Measurements from ENCODE around the gene GNG8. TPM values are rescaled to one million over a fixed set of nuclear protein-coding genes. Genes with fewer than 3 reads are reported as not detected.
A peak's percentile ranks its signal among the peaks of the same experiment; 100 is the strongest.

GNG8 gene
- total and polyA plus RNA-seq, 2 of the 13 experiments (the other 11 are each of a cell fraction or from before 2014, with no cell fraction given): not detected

DNA sequence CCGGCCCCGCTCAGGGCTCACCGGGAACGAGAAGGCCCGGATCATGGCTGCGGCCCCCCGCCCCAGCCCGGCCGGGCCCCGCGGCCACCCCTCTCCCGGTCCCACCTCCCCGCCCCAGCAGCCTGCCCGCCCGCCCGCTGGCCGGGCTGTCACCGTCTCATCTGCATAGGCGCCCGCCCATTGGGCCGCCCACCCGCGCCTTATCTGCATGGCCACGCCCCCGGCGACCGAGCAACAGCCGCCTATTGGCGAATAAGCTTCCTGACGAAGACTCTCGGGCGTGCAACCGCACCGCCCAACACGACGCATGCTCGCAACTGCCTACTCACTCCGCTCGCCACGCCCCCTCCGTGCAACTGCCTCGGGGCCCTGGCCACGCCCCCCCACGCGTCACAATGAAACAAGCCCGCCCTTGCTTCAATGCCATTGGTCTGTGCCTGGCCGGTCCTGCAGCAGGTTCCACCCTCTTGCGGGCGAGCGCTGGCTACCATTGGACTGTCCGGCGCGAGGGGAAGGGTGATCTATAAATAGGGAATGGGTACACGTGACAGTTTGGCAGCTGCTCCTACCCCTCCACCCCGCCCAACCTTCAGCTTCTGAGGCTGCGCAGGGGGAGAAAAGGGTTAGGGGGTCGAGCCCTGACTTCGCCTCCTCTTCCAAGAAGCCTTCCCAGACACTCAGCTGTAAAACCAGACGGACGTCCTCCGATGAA is 25.2 kb upstream of the GNG8 start, which contains the start of gene DACT3 (continued):
- TF ChIP-seq, protein P1, sequence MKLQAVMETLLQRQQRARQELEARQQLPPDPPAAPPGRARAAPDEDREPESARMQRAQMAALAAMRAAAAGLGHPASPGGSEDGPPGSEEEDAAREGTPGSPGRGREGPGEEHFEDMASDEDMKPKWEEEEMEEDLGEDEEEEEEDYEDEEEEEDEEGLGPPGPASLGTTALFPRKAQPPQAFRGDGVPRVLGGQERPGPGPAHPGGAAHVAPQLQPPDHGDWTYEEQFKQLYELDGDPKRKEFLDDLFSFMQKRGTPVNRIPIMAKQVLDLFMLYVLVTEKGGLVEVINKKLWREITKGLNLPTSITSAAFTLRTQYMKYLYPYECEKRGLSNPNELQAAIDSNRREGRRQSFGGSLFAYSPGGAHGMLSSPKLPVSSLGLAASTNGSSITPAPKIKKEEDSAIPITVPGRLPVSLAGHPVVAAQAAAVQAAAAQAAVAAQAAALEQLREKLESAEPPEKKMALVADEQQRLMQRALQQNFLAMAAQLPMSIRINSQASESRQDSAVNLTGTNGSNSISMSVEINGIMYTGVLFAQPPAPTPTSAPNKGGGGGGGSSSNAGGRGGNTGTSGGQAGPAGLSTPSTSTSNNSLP (IDR thresholded peaks at IDR 0.05; ENCODE audit: low read depth, low read length): 0 out of 2 replicates have a peak, but pooled peaks have one; percentile 17
- TF ChIP-seq DR1 (CRISPR knock-in tag; IDR thresholded peaks at IDR 0.05) (peak; percentile 83), KLF11 (CRISPR knock-in tag; IDR thresholded peaks at IDR 0.05) (0 out of 2 replicates have a peak, but pooled peaks have one; percentile 52), ZMYM4 (CRISPR knock-in tag; IDR thresholded peaks at IDR 0.05) (peak; percentile 52; the same call in 1 of the 2 replicates), GABPB1 (CRISPR knock-in tag; IDR thresholded peaks at IDR 0.05) (peak; percentile 33; the same call in 1 of the 2 replicates), ZNF607 (CRISPR knock-in tag; IDR thresholded peaks at IDR 0.05; ENCODE audit: borderline replicate concordance) (no peak), NFYB (CRISPR knock-in tag; IDR thresholded peaks at IDR 0.05) (peak; percentile 81), FOXA3 (CRISPR knock-in tag; IDR thresholded peaks at IDR 0.05) (peak; percentile 66), ZBTB8A (CRISPR knock-in tag; IDR thresholded peaks at IDR 0.05; ENCODE audit: borderline replicate concordance, low read depth) (no peak), MXI1 (IDR thresholded peaks at IDR 0.05; ENCODE audit: borderline replicate concordance, low read depth, low read length) (peak; percentile 87; the same call in 1 of the 3 replicates), KLF9 (CRISPR knock-in tag; IDR thresholded peaks at IDR 0.05; ENCODE audit: low read depth) (peak; percentile 92), SP5 (CRISPR knock-in tag; IDR thresholded peaks at IDR 0.05; ENCODE audit: borderline replicate concordance, low read depth) (peak; percentile 51; the same call in 1 of the 2 replicates), ZNF350 (CRISPR knock-in tag; IDR thresholded peaks at IDR 0.05; ENCODE audit: borderline replicate concordance, low read depth) (no peak), THAP11 (CRISPR knock-in tag; IDR thresholded peaks at IDR 0.05) (peak; percentile 24; the same call in 1 of the 2 replicates), FOXK2 (IDR thresholded peaks at IDR 0.05) (peak; percentile 83; the same call in 1 of the 2 replicates), ZMAT3 (CRISPR knock-in tag; conservative IDR thresholded peaks at IDR 0.05) (0 out of 2 replicates have a peak, but pooled peaks have one; percentile 5), ZFP36 (IDR thresholded peaks at IDR 0.05; ENCODE audit: borderline replicate concordance, low read depth, low read length, partially characterized antibody) (no peak), SIN3A (IDR thresholded peaks at IDR 0.05; ENCODE audit: borderline replicate concordance, low read depth, low read length) (peak; percentile 82; the same call in 1 of the 2 replicates)
- TF ChIP-seq, protein P2, sequence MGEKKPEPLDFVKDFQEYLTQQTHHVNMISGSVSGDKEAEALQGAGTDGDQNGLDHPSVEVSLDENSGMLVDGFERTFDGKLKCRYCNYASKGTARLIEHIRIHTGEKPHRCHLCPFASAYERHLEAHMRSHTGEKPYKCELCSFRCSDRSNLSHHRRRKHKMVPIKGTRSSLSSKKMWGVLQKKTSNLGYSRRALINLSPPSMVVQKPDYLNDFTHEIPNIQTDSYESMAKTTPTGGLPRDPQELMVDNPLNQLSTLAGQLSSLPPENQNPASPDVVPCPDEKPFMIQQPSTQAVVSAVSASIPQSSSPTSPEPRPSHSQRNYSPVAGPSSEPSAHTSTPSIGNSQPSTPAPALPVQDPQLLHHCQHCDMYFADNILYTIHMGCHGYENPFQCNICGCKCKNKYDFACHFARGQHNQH (CRISPR knock-in tag; IDR thresholded peaks at IDR 0.05): peak; percentile 18; the same call in 1 of the 2 replicates
- TF ChIP-seq, protein P3, sequence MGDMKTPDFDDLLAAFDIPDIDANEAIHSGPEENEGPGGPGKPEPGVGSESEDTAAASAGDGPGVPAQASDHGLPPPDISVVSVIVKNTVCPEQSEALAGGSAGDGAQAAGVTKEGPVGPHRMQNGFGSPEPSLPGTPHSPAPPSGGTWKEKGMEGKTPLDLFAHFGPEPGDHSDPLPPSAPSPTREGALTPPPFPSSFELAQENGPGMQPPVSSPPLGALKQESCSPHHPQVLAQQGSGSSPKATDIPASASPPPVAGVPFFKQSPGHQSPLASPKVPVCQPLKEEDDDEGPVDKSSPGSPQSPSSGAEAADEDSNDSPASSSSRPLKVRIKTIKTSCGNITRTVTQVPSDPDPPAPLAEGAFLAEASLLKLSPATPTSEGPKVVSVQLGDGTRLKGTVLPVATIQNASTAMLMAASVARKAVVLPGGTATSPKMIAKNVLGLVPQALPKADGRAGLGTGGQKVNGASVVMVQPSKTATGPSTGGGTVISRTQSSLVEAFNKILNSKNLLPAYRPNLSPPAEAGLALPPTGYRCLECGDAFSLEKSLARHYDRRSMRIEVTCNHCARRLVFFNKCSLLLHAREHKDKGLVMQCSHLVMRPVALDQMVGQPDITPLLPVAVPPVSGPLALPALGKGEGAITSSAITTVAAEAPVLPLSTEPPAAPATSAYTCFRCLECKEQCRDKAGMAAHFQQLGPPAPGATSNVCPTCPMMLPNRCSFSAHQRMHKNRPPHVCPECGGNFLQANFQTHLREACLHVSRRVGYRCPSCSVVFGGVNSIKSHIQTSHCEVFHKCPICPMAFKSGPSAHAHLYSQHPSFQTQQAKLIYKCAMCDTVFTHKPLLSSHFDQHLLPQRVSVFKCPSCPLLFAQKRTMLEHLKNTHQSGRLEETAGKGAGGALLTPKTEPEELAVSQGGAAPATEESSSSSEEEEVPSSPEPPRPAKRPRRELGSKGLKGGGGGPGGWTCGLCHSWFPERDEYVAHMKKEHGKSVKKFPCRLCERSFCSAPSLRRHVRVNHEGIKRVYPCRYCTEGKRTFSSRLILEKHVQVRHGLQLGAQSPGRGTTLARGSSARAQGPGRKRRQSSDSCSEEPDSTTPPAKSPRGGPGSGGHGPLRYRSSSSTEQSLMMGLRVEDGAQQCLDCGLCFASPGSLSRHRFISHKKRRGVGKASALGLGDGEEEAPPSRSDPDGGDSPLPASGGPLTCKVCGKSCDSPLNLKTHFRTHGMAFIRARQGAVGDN (CRISPR knock-in tag; IDR thresholded peaks at IDR 0.05): peak; percentile 22; the same call in 1 of the 2 replicates
